Cortex of kidney (tissue), 1 donor: ENCODE data around the gene RELN.
"Not testable (repeated sequence)": the region's sequence is repeated elsewhere in the genome, so short reads cannot be mapped to it uniquely, and the experiment has no call there.

Experiments used
- DNase-seq: peaks from one replicate; lab custom pipeline; 2025; lab: John Stamatoyannopoulos, UW

Gene RELN

GRCh38 chr7:103487419-103487818 is 502.0 kb downstream of the RELN start:
- DNase-seq, result no peak

DNA sequence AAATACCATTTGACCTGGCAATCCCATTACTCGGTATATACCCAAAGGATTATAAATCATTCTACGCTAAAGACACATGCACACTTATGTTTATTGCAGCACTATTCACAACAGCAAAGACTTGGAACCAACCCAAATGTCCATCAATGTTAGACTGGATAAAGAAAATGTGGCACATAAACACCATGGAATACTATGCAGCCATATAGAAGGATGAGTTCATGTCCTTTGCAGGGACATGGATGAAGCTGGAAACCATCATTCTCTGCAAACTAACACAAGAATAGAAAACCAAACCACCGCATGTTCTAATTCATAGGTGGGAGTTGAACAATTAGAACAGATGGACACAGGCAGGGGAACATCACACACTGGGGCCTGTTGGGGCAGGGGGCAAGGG is 502.6 kb downstream of the RELN start:
- DNase-seq, result not testable (repeated sequence)

GRCh38 chr7:103480771-103481170 is 508.7 kb downstream of the RELN start:
- no peak for DNase-seq

- DNase-seq, result no peak
These were observed 514.5 kb downstream of the RELN start for GRCh38 chr7:103474956-103475355.

DNA sequence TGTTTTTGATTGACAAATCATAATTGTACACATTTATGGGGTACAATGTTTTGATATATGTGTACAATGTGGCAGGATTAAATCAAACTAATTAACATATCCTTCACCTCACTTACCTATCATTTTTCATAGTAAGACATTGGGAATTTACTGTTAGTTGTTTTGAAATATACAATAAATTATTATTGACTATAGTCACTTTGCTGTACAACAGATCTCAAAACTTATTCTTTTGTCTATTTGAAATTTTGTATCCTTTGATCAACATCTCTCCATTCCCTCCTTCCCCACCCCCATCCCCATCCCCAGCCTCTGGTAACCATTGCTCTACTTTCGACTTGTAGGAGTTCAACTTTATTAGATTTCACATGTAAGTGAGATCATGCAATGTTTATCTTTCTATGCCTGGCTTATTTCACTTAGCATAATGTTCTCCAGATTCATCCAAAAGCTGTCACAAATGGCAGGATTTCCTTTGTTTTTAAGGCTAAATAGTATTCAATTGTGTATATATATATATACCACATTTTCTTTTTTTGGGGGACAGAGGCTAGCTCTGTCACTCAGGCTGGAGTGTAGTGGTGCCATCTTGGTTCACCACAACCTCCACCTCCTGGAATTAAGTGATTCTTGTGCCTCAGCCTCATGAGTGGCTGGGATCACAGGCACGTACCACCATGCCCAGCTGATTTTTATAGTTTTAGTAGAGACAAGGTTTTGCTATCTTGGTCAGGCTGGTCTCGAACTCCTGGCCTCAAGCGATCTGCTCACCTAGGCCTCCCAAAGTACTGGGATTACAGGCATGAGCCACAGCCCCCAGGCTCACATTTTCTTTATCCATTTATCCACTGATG is 520.1 kb downstream of the RELN start:
- no peak for DNase-seq

- no peak for DNase-seq
These were observed 522.6 kb downstream of the RELN start for GRCh38 chr7:103466814-103467213.

GRCh38 chr7:103462358-103462757 is 527.1 kb downstream of the RELN start:
- DNase-seq, result no peak

DNA sequence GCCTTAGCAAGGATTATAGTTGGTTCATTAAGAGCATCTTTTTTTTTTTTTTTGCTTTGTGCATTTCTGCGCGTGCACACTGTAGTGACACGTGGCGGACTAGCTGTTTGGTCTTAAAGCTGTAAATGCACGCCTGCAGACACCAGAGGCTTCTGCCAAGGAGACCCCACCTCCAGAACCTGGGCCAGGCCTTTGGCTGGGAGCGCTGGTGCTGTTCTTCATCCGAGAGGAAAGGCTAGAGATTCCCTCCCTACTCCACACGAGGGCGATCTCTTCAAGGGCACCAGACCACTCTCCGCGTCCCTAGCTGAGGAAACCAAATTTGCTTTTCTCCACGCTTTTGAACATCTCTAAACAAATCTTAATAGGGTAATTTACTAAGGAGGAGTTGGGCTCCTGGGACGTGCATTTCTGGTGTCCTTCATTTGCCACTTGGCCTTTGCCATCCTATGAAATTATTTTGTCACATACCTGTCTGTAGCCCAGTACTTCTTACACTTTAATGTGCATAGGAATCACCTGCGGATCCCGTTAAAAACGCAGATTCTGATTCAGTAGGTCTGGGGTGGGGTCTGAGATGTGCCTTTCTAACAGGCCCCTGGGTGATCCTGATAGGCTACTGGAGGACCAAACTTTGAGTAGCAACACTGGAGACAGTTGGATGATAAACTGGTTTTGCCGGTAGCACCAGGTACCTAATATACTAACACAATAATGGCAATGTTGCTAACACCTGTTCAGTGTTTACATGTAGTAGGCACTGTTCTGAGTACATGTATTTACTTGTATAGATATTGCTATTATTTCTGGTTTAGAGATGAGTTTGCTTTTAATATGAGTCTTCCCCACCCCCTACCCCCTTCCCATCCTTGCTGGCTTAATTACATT is 542.1 kb downstream of the RELN start:
- DNase-seq, result no peak

DNA sequence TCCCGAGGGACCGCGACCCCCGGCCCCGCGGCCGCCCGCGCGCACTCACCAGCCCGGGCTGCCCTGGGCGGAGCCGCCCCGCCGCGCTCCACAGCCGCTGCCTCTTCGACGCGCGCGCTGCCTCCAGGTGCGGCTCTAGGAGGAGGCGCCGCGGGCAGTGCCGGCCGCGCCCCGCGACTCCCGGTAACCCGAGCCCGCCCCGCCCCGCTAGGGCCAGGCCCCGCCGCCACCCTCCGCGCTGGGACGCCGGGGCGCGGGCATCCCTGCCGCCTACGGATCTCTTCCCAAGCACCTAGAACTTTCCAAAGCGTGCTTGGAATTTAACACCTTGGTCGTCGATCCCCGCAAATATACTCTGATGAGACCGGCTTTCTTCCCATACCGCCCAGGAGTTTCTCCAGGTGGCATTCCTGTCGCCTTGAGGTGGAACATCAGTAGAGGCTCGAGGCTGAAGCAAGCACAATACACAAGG is 543.4 kb downstream of the RELN start, which contains the start of gene SLC26A5:
Gene SLC26A5 (minus strand): TSS at position 159 of the 472 bp plus-strand sequence. CDS start 24,693 bp downstream, outside the sequence.
- no peak for DNase-seq

- no peak for DNase-seq
These were observed 544.0 kb downstream of the RELN start for GRCh38 chr7:103445228-103446048.

DNA sequence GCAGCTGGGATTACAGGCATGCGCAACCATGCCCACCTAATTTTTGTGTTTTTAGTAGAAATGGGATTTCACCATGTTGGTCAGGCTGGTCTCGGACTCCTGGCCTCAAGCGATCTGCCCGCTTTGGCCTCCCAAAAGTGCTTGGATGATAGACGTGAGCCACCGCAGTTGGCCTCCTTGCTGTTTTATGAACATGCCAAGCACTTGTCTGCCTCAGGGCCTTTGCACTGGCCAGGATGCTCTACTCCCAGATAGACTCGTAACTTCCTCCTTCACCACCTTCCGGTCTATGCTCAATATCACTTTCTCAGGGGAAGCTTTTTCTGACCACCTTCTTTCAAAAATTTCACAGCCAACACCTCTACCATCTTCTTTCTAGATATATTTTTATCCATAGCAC is 549.8 kb downstream of the RELN start:
- DNase-seq, result no peak

DNA sequence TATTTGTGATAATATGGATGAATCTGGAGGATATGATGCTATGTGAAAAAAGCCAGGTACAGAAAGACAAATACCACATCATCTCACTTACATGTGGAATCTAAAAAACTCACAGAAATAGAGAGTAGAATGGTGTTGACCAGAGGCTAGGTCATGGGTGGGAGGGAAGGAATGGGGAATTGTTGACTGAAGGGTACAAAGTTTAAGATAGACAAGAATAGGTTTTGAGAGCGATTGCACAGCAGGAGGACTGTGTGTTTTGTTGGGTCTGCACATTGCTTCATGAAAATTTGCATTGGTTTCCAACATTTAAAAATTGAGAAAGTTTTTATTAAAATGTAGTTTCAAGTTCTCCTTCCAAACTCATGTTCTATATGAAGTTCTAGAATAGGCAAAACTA is 551.8 kb downstream of the RELN start:
- DNase-seq, result no peak

- DNase-seq, result no peak
These were observed 556.7 kb downstream of the RELN start for GRCh38 chr7:103432712-103433111.

GRCh38 chr7:103425177-103425576 is 564.3 kb downstream of the RELN start:
- no peak for DNase-seq

GRCh38 chr7:103423467-103424179 is 565.8 kb downstream of the RELN start:
- no peak for DNase-seq
